Measurements from ENCODE around the gene CLUH. TPM values are rescaled to one million over a fixed set of nuclear protein-coding genes. Genes with fewer than 3 reads are reported as not detected.

CLUH gene
- total and polyA plus RNA-seq, 2 experiments from 2014 or later = 16.3 to 32.7 TPM

- Histone ChIP-seq H3K9me3 (ENCODE audit: low read depth) (no peaks in the 10 kb centered on the region), H3K27ac (no peak overlapping the region), H4K20me1 (ENCODE audit: insufficient read depth) (no peaks in the 10 kb centered on the region), H2AFZ (no peak overlapping the region), H3K4me2 (ENCODE audit: unreplicated experiment) (no peak overlapping the region), H3K79me2 (ENCODE audit: insufficient read depth) (no peaks in the 10 kb centered on the region), H3F3A (ENCODE audit: insufficient read depth) (no peaks in the 10 kb centered on the region), H3K36me3 (ENCODE audit: low read depth) (no peaks in the 10 kb centered on the region), H3K27me3 (replicated peaks; ENCODE audit: insufficient read depth) (peaks cover 8% of the 10 kb centered on the region), H3K9me2 (ENCODE audit: insufficient read depth) (no peaks in the 10 kb centered on the region), H3K9ac (no peak overlapping the region), H3K4me1 (ENCODE audit: insufficient read depth) (no peaks in the 10 kb centered on the region), H3K4me3 (no peak overlapping the region)
- DNase-seq = no peak
- WGBS, 2 experiments (ENCODE audit: low coverage in 1 of 2, low lambda C conversion rate in 2 of 2, missing lambda C conversion rate in 2 of 2) = 28 to 35% methylated on average over 10 of the region's 10 CpGs
- in situ Hi-C loops (cut with MboI) = no loop called here
- TF ChIP-seq EZH2phosphoT487 (IDR thresholded peaks at IDR 0.05; ENCODE audit: insufficient read depth, low read depth) (no peak), EZH2 (IDR thresholded peaks at IDR 0.05; ENCODE audit: insufficient read depth, poor library complexity, severe bottlenecking) (no peak)
Measured at GRCh38 chr17:2734939-2735338, 23.4 kb upstream of the CLUH start.

- peaks cover 8% of the 10 kb centered on the region for H3K27me3 ChIP-seq (replicated peaks; ENCODE audit: insufficient read depth)
- H3K9me3 ChIP-seq (ENCODE audit: low read depth) = no peaks in the 10 kb centered on the region
- no peak overlapping the region for H3K4me3 ChIP-seq
- no peaks in the 10 kb centered on the region for H3K36me3 ChIP-seq (ENCODE audit: low read depth)
- 73 to 75% methylated on average over 10 of the region's 10 CpGs for WGBS, 2 experiments (ENCODE audit: low coverage in 1 of 2, low lambda C conversion rate in 2 of 2, missing lambda C conversion rate in 2 of 2)
- H4K20me1 ChIP-seq (ENCODE audit: insufficient read depth) = no peaks in the 10 kb centered on the region
- no peak for TF ChIP-seq EZH2phosphoT487 (IDR thresholded peaks at IDR 0.05; ENCODE audit: insufficient read depth, low read depth)
- TF ChIP-seq EZH2 (IDR thresholded peaks at IDR 0.05; ENCODE audit: insufficient read depth, poor library complexity, severe bottlenecking) = no peak
- no peaks in the 10 kb centered on the region for H3K9me2 ChIP-seq (ENCODE audit: insufficient read depth)
- no peaks in the 10 kb centered on the region for H3F3A ChIP-seq (ENCODE audit: insufficient read depth)
- H2AFZ ChIP-seq = no peak overlapping the region
- H3K27ac ChIP-seq = no peak overlapping the region
- no peak overlapping the region for H3K9ac ChIP-seq
- no peaks in the 10 kb centered on the region for H3K79me2 ChIP-seq (ENCODE audit: insufficient read depth)
- no peak overlapping the region for H3K4me2 ChIP-seq (ENCODE audit: unreplicated experiment)
- H3K4me1 ChIP-seq (ENCODE audit: insufficient read depth) = no peaks in the 10 kb centered on the region
- in situ Hi-C loops (cut with MboI) = no loop called here
- no peak for DNase-seq
Measured at GRCh38 chr17:2731807-2732206, 20.2 kb upstream of the CLUH start.

GRCh38 chr17:2730764-2731353 is 19.3 kb upstream of the CLUH start:
- H3K9me3 ChIP-seq (ENCODE audit: low read depth) = no peaks in the 10 kb centered on the region
- no peaks in the 10 kb centered on the region for H4K20me1 ChIP-seq (ENCODE audit: insufficient read depth)
- H3K4me1 ChIP-seq (ENCODE audit: insufficient read depth) = no peaks in the 10 kb centered on the region
- H3K4me2 ChIP-seq (ENCODE audit: unreplicated experiment) = no peak overlapping the region
- H3K4me3 ChIP-seq = no peak overlapping the region
- peaks cover 8% of the 10 kb centered on the region for H3K27me3 ChIP-seq (replicated peaks; ENCODE audit: insufficient read depth)
- TF ChIP-seq EZH2phosphoT487 (IDR thresholded peaks at IDR 0.05; ENCODE audit: insufficient read depth, low read depth) = no peak
- TF ChIP-seq EZH2 (IDR thresholded peaks at IDR 0.05; ENCODE audit: insufficient read depth, poor library complexity, severe bottlenecking) = no peak
- H3K9ac ChIP-seq = no peak overlapping the region
- H3K9me2 ChIP-seq (ENCODE audit: insufficient read depth) = no peaks in the 10 kb centered on the region
- H3K27ac ChIP-seq = no peak overlapping the region
- no peaks in the 10 kb centered on the region for H3K36me3 ChIP-seq (ENCODE audit: low read depth)
- DNase-seq = no peak
- H2AFZ ChIP-seq = no peak overlapping the region
- no peaks in the 10 kb centered on the region for H3K79me2 ChIP-seq (ENCODE audit: insufficient read depth)
- no peaks in the 10 kb centered on the region for H3F3A ChIP-seq (ENCODE audit: insufficient read depth)
- in situ Hi-C loops (cut with MboI) = no loop called here
- WGBS, 2 experiments (ENCODE audit: low coverage in 1 of 2, low lambda C conversion rate in 2 of 2, missing lambda C conversion rate in 2 of 2) = 59 to 65% methylated on average over 16 to 17 of the region's 17 CpGs

GRCh38 chr17:2724784-2725164 is 13.2 kb upstream of the CLUH start:
- Histone ChIP-seq H3K4me2 (ENCODE audit: unreplicated experiment) (peak overlapping the region; percentile 53), H3K36me3 (ENCODE audit: low read depth) (no peaks in the 10 kb centered on the region), H2AFZ (no peak overlapping the region), H3K27ac (no peak overlapping the region), H4K20me1 (ENCODE audit: insufficient read depth) (no peaks in the 10 kb centered on the region), H3K4me1 (ENCODE audit: insufficient read depth) (no peaks in the 10 kb centered on the region), H3K27me3 (replicated peaks; ENCODE audit: insufficient read depth) (peaks cover 11% of the 10 kb centered on the region), H3K9me3 (ENCODE audit: low read depth) (no peaks in the 10 kb centered on the region), H3K4me3 (peak overlapping the region; percentile 51; the same call in 1 of the 2 replicates), H3F3A (ENCODE audit: insufficient read depth) (no peaks in the 10 kb centered on the region), H3K9ac (no peak overlapping the region), H3K9me2 (ENCODE audit: insufficient read depth) (no peaks in the 10 kb centered on the region), H3K79me2 (ENCODE audit: insufficient read depth) (no peaks in the 10 kb centered on the region)
- peak; percentile 61 for DNase-seq
- 4% methylated on average over 28 to 34 of the region's 40 CpGs for WGBS, 2 experiments (ENCODE audit: low coverage in 1 of 2, low lambda C conversion rate in 2 of 2, missing lambda C conversion rate in 2 of 2)
- in situ Hi-C loops (cut with MboI) = no loop called here
- TF ChIP-seq EZH2phosphoT487 (IDR thresholded peaks at IDR 0.05; ENCODE audit: insufficient read depth, low read depth) = no peak
- TF ChIP-seq EZH2 (IDR thresholded peaks at IDR 0.05; ENCODE audit: insufficient read depth, poor library complexity, severe bottlenecking) = no peak
